Spleen (tissue), 7 donors: ENCODE results near the gene ELFN1.

Experiments
- CTCF ChIP-seq, 11 experiments: fragments of 200-600 bp in 7 of 11; fragments of 450-650 bp in 4 of 11; sonication (generic) in 4 of 11; IDR thresholded peaks in 8 of 11; conservative IDR thresholded peaks in 3 of 11; 1 replicate in 7 of 11; 2 replicates in 4 of 11; pipeline versions ENCODE4 v1.4.0 to v1.8.0; 2016 to 2021; ENCODE audit warnings: antibody characterized with exemption in 11 of 11, inconsistent platforms in 4 of 11, mild to moderate bottlenecking in 1 of 11
- POLR2A ChIP-seq, 3 donors: fragments of 450-650 bp; IDR thresholded peaks; one replicate each; pipeline ENCODE4 v1.5.1; 2017; ENCODE audit warnings: antibody characterized with exemption in 3 of 3, mild to moderate bottlenecking in 1 of 3
- POLR2AphosphoS5 ChIP-seq, 3 donors: sonication (generic); formaldehyde crosslinking; IDR thresholded peaks; one replicate each; pipeline ENCODE4 v1.5.1; 2017; ENCODE audit warnings: antibody characterized with exemption in 3 of 3
- donor health status: DM: no; HTN: no; CAD: no; lungs with moderate emphysema.
- donor health status: DM: no; HTN: no; CAD: no.
- donor health status: DM: no; HTN: no; CAD: no.

DNA sequence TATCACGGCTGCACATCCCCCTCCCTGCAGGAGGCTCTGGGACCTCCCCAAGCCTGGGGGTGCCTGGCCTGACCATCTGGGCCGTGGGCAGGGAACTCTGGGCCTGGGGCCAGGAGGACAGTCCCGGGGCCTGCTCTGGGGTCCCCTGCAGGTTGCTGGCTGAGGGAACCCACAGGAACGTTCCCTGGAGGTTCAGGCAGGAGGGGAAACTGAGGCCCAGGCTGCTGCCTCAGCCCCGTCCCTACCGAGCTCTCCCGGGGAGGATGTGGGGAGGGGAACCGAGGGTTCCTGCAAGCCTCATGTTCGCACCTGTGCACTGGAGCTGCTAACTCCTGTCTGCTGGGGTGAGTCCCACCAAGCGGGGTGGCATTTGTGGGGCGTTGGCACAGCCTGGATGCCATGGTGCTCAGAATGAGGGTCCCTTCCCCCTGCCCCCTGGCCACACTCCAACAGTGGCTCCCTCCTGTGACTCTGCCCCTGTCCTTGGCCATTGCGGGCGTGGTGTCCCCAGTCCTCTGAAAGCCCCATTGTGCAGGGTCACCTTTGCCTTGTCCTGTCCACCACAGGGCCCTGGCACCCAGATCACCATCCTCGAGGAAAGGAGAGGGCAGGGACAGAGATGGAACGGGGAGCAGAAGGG lies 9.4 kb downstream of the ELFN1 start:
- TF ChIP-seq CTCF (IDR thresholded peaks at IDR 0.05 in 8 of 11, conservative IDR thresholded peaks at IDR 0.05 in 3 of 11) (no peak), POLR2AphosphoS5 (IDR thresholded peaks at IDR 0.05) (no peak), POLR2A (IDR thresholded peaks at IDR 0.05) (no peak)
